Peyer's patch (tissue), 4 donors: ENCODE results near the gene RERE. TPM values are rescaled to one million over a fixed set of nuclear protein-coding genes. Genes with fewer than 3 reads are reported as not detected.

ENCODE experiments used
- DNase-seq, 3 donors: peaks; one replicate each; pipeline ENCODE4 v3.0.0-alpha.2; 2017 to 2019
- H3K27ac ChIP-seq, 4 donors: fragments of 200-600 bp; sonication (generic); one replicate each; pipeline ENCODE4 v1.5.1; 2016 to 2019
- H3K27me3 ChIP-seq, 2 donors: fragments of 200-600 bp; sonication (generic); one replicate each; pipeline ENCODE4 v1.5.1; 2019
- H3K36me3 ChIP-seq, 3 donors: fragments of 200-600 bp; sonication (generic); one replicate each; pipeline ENCODE4 v1.5.1; 2016 to 2019
- H3K4me1 ChIP-seq, 4 donors: fragments of 200-600 bp; sonication (generic); one replicate each; pipeline ENCODE4 v1.5.1; 2016 to 2019
- H3K4me3 ChIP-seq, 4 donors: fragments of 200-600 bp; sonication (generic); 1 replicate in 3 of 4; 2 replicates in 1 of 4; pipeline ENCODE4 v1.5.1; 2016 to 2019; ENCODE audit warnings: mild to moderate bottlenecking in 1 of 4
- H3K9me3 ChIP-seq, 4 donors: fragments of 200-600 bp; sonication (generic); one replicate each; pipeline ENCODE4 v1.5.1; 2016 to 2019; ENCODE audit warnings: mild to moderate bottlenecking in 1 of 4
- POLR2A ChIP-seq, 2 donors: fragments of 450-650 bp; IDR thresholded peaks; one replicate each; pipeline ENCODE4 v1.5.1; 2017; ENCODE audit warnings: antibody characterized with exemption in 2 of 2, mild to moderate bottlenecking in 2 of 2, moderate library complexity in 2 of 2
- total RNA-seq, 4 donors: library from RNA; depleted of rRNA; stranded (reverse); fragments of >200 nt; gene quantifications; one replicate each; pipeline ENCODE4 v1.1.0, GENCODE V29; 2016
- TF ChIP-seq, protein P1 (sequence below), 6 experiments: fragments of 450-650 bp in 4 of 6; fragments of 200-600 bp in 2 of 6; sonication (generic) in 1 of 6; IDR thresholded peaks; one replicate each; pipeline ENCODE4 v1.5.1; 2017 to 2019; ENCODE audit warnings: antibody characterized with exemption in 6 of 6, mild to moderate bottlenecking in 3 of 6, moderate library complexity in 1 of 6

The RERE gene
- total RNA-seq, 4 donors from 2014 or later = 98.5 to 528 (median 110) TPM

DNA sequence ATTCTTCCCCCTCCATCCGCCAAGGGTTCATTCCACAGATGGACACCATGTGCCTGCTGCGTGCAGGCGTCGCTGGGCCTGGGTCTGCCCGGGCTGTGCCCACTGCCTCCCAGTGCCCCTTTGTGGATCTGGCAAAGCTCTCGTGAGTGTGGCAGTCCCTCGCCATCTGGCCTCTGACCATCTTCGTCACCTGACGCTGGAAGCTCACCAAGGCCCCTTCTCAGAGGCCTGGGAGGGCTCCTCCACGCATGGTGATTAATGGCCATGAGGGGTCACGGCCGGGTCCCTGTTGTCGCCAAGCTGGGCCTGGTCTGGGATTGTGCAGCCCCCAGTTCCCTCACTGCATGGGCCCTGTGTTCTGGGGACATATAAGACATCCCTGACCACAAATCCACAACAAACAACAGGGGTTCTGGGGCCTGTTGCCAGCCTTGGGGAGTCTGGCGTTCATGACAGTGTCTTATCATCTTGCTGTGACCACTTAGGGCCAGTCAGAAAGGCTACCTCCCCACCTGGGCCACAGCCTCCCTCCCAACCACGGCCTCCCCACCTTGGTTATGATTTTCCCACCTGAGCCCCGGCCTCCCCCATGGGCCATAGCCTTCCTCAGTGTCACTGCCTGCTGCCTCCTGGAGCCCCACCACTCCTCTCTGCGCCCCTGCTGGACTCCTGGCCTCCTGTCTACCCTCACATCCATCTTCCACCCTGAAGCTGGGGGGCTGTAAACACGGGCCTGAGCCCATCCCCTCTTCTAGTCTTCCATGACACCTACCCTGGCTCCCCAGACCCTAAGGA is 471.6 kb downstream of the RERE start:
- H3K4me1 ChIP-seq = peaks cover 0 to 16% (median 0%) of the 10 kb centered on the region in 4 donors
- H3K36me3 ChIP-seq = no peaks in the 10 kb centered on the region
- DNase-seq = no peak
- TF ChIP-seq POLR2A (IDR thresholded peaks at IDR 0.05) = no peak
- TF ChIP-seq, protein P1, sequence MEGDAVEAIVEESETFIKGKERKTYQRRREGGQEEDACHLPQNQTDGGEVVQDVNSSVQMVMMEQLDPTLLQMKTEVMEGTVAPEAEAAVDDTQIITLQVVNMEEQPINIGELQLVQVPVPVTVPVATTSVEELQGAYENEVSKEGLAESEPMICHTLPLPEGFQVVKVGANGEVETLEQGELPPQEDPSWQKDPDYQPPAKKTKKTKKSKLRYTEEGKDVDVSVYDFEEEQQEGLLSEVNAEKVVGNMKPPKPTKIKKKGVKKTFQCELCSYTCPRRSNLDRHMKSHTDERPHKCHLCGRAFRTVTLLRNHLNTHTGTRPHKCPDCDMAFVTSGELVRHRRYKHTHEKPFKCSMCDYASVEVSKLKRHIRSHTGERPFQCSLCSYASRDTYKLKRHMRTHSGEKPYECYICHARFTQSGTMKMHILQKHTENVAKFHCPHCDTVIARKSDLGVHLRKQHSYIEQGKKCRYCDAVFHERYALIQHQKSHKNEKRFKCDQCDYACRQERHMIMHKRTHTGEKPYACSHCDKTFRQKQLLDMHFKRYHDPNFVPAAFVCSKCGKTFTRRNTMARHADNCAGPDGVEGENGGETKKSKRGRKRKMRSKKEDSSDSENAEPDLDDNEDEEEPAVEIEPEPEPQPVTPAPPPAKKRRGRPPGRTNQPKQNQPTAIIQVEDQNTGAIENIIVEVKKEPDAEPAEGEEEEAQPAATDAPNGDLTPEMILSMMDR (IDR thresholded peaks at IDR 0.05) = no peak
- H3K4me3 ChIP-seq = no peak overlapping the region
- no peak overlapping the region for H3K27ac ChIP-seq
- H3K27me3 ChIP-seq = no peaks in the 10 kb centered on the region
- H3K9me3 ChIP-seq = no peaks in the 10 kb centered on the region

DNA sequence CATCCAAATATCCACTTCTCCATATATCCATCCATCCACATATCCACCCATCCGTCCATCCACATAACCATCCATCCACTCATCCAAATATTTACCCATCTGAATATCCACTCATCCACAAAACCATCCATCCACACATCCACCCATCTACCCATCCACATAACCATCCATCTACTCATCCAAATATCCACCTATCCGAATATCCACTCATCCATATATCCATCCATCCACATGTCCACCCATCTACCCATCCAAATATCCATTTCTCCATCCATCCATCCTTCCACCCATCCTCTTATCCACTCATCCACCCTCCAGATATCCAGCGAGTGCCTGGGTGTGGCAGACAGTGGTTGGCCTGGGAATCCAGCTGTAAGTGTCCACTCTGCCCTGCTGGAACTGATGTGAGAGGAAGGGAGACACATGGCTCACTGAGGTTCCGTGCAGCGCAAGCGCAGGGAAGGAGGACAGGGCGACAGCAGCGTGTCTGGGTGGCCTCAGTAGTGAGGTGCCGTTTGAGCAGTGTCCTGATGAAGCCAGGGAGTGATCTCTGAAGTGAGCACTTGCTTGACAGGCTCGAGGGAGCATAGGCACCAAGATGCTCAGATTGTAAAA is 472.4 kb downstream of the RERE start:
- no peaks in the 10 kb centered on the region for H3K36me3 ChIP-seq
- no peak for DNase-seq
- TF ChIP-seq POLR2A (IDR thresholded peaks at IDR 0.05) = no peak
- TF ChIP-seq, protein P1 (IDR thresholded peaks at IDR 0.05) = no peak
- no peaks in the 10 kb centered on the region for H3K27me3 ChIP-seq
- H3K4me1 ChIP-seq = peaks cover 0 to 16% (median 0%) of the 10 kb centered on the region in 4 donors
- no peaks in the 10 kb centered on the region for H3K9me3 ChIP-seq
- H3K4me3 ChIP-seq = no peak overlapping the region
- H3K27ac ChIP-seq = no peak overlapping the region

DNA sequence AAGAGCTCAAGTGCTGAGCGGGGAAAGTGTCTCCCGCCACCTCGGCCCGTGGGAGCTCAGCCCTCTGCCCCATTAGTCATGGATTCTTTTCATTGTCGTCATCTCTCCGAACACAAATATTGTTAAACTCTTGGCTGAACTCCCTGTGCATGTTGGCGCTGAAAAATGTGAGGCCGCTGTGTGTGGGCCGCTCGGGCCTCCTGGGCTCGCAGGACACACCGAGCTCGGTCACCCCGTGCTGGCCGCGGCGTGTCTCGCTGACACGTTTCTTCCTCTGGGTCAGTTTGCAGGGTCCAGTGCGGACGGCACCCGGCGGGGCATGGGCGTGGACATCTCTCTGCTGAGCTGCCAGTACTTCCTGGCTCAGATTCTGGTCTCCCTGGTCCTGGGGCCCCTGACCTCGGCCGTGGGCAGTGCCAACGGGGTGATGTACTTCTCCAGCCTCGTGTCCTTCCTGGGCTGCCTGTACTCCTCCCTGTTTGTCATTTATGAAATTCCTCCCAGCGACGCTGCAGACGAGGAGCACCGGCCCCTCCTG is 473.9 kb downstream of the RERE start:
- H3K27ac ChIP-seq = peak overlapping the region; percentile 40 to 85 (median 68)
- DNase-seq = peak in 2 of 3 donors; percentile 59 to 74
- peaks cover 0 to 9% (median 0%) of the 10 kb centered on the region in 4 donors for H3K4me1 ChIP-seq
- no peaks in the 10 kb centered on the region for H3K9me3 ChIP-seq
- H3K36me3 ChIP-seq = no peaks in the 10 kb centered on the region
- TF ChIP-seq POLR2A (IDR thresholded peaks at IDR 0.05) = no peak
- TF ChIP-seq, protein P1 (IDR thresholded peaks at IDR 0.05) = no peak
- no peaks in the 10 kb centered on the region for H3K27me3 ChIP-seq
- H3K4me3 ChIP-seq = no peak overlapping the region

DNA sequence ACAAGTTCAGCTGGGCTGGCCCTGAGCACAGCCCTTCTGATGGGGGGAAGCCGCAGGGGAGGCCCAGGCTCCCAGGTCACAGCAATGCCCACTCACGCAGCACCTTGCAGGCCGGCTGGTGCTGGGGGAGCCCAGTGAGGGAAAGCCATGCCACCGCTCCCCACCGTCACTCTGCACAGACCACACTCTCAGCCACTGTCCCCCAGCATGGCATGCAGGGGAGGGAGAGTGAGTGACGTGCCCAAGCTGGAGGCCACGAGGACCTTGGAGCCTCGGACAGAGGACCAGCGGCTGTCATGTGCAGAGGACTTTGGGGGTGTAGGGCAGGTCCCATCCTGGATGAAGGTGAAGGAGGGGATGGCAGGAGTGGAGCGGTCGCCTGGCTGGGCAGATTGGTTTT is 474.4 kb downstream of the RERE start:
- Histone ChIP-seq H3K9me3 (no peaks in the 10 kb centered on the region), H3K4me1 (peaks cover 0 to 9% (median 0%) of the 10 kb centered on the region in 4 donors), H3K27ac (peak overlapping the region; percentile 34 to 85 (median 68)), H3K4me3 (no peak overlapping the region), H3K36me3 (no peaks in the 10 kb centered on the region), H3K27me3 (no peaks in the 10 kb centered on the region)
- peak in 1 of 3 donors; percentile 43 for DNase-seq
- no peak for TF ChIP-seq POLR2A (IDR thresholded peaks at IDR 0.05)
- TF ChIP-seq, protein P1 (IDR thresholded peaks at IDR 0.05) = no peak

DNA sequence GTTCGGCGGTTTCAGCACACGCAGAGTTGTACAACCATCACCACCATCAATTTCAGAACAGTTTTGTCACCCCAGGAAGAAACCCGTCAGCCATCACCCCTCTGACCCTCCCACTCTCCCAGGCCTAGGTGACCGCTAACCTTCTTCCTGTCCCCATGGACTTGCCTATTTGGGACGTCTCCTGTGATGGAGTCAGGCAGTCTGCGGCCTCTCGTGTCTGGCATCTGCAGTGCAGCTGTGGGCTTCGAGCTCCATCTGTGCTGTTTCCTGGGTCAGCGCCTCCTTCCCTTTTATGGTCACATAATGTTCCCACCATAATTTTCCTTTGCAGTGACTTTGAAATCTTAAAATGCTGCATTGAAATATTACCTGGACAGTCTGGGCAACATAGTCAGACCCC is 475.1 kb downstream of the RERE start:
- Histone ChIP-seq H3K9me3 (no peaks in the 10 kb centered on the region), H3K4me3 (no peak overlapping the region), H3K27me3 (no peaks in the 10 kb centered on the region), H3K27ac (peak overlapping the region in 1 of 4 donors; percentile 85), H3K36me3 (no peaks in the 10 kb centered on the region), H3K4me1 (peaks cover 0 to 9% (median 0%) of the 10 kb centered on the region in 4 donors)
- TF ChIP-seq, protein P1 (IDR thresholded peaks at IDR 0.05) = no peak
- no peak for TF ChIP-seq POLR2A (IDR thresholded peaks at IDR 0.05)
- no peak for DNase-seq
